ENCODE data around the gene OBSL1.

DNA sequence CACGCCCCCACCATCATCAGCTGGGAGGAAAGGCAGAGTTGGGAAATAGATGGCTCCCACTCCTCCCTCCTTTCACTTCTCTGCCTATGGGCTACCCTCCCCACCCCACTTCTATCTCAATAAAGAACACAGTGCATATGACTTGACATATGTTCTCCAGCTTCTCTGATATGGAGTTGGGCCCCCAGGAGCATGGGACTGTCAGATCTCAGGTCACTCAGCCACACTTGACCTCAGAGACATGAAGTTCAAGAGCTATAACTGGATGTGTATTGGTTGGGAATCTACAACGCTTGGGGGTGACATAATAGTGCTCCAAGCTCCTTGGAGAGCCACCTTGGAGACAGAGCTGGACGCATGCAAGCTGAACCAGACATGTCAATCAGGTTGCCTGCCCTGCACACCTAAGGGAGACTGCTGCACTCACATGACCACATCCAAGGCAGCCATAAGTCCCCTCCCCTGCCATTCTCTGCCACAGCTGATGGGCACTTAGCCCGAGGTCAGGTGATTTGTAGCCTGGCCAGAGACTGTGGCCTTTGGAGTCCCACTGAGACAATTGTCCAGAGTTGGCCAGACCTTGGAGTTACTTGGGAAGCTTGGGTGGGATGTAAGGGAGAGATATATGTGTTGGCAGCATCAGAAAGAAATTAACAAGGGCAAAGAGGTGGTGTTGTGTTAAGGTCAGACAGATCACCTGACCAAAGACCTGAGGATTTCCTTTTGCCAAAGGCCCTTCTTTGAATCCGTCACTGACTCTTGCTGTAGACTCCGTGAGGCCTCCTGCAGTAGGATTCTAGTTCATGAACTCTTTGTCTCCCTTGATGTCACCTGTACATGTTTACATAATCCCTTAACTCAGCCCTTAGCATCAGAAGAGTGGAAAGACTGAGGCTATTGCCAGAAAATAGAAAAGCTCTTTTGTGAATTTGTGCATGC, 4.5 kb upstream of the OBSL1 start:
- TF ChIP-seq EZH2 (IDR thresholded peaks at IDR 0.05; ENCODE audit: borderline replicate concordance, low read depth, low read length, severe bottlenecking) (no peak), FOS (IDR thresholded peaks at IDR 0.05; ENCODE audit: borderline replicate concordance, insufficient read depth, low read length) (no peak), POLR2AphosphoS5 (IDR thresholded peaks at IDR 0.05; ENCODE audit: insufficient read depth, low read depth, low read length) (no peak)
- TF ChIP-seq, protein P1, sequence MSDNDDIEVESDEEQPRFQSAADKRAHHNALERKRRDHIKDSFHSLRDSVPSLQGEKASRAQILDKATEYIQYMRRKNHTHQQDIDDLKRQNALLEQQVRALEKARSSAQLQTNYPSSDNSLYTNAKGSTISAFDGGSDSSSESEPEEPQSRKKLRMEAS (IDR thresholded peaks at IDR 0.05; ENCODE audit: insufficient read depth, insufficient read length) = no peak
- TF ChIP-seq, protein P2, sequence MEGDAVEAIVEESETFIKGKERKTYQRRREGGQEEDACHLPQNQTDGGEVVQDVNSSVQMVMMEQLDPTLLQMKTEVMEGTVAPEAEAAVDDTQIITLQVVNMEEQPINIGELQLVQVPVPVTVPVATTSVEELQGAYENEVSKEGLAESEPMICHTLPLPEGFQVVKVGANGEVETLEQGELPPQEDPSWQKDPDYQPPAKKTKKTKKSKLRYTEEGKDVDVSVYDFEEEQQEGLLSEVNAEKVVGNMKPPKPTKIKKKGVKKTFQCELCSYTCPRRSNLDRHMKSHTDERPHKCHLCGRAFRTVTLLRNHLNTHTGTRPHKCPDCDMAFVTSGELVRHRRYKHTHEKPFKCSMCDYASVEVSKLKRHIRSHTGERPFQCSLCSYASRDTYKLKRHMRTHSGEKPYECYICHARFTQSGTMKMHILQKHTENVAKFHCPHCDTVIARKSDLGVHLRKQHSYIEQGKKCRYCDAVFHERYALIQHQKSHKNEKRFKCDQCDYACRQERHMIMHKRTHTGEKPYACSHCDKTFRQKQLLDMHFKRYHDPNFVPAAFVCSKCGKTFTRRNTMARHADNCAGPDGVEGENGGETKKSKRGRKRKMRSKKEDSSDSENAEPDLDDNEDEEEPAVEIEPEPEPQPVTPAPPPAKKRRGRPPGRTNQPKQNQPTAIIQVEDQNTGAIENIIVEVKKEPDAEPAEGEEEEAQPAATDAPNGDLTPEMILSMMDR (IDR thresholded peaks at IDR 0.05; ENCODE audit: extremely low read depth in 1 of 2, insufficient read depth in 1 of 2, low read depth in 1 of 2, low read length in 2 of 2) = no peak

Measured in endothelial cell of umbilical vein (primary cell).